Umbilical cord (tissue), 2 donors: ENCODE results near the gene FAM216A. TPM values are rescaled to one million over a fixed set of nuclear protein-coding genes. Genes with fewer than 3 reads are reported as not detected.

Experiments
- DNase-seq: peaks from one replicate; pipeline ENCODE4 v3.0.0-alpha.2; 2015; ENCODE audit warnings: low spot score
- total RNA-seq: library from RNA; depleted of rRNA; stranded (reverse); fragments of >200 nt; gene quantifications from one replicate; pipeline ENCODE4 v1.2.3, GENCODE V29; 2014; ENCODE audit warnings: low replicate concordance; ENCODE audit not compliant: insufficient read depth

The FAM216A gene
- total RNA-seq, 1 donor from 2014 or later: 19.5 TPM

- no peak for DNase-seq
These were observed 70.4 kb downstream of the FAM216A start for GRCh38 chr12:110538869-110539622.

Other genes with a start within 250 kb of the FAM216A start
- gene ATP2A2, start 187.6 kb upstream of the FAM216A start, total RNA-seq: 94.4 TPM
- gene ANAPC7, start 65.1 kb upstream of the FAM216A start, total RNA-seq: 19.7 TPM
- gene ARPC3, start 18.5 kb upstream of the FAM216A start, total RNA-seq: 231 TPM
- 16.6 TPM for gene GPN3, start 588 bp upstream of the FAM216A start, total RNA-seq
- 64.3 TPM for gene VPS29, start 33.3 kb downstream of the FAM216A start, total RNA-seq
- 0.96 TPM for gene RAD9B, start 33.5 kb downstream of the FAM216A start, total RNA-seq
- 13.2 TPM for gene PPTC7, start 114.5 kb downstream of the FAM216A start, total RNA-seq
- gene TCTN1, start 145.3 kb downstream of the FAM216A start, total RNA-seq: 28.6 TPM
- 4.1 TPM for gene HVCN1, start 220.3 kb downstream of the FAM216A start, total RNA-seq